GM12878 (cell line): ENCODE results near the gene POU5F1. TPM values are rescaled to one million over a fixed set of nuclear protein-coding genes. Genes with fewer than 3 reads are reported as not detected.
"Not testable (repeated sequence)": the region's sequence is repeated elsewhere in the genome, so short reads cannot be mapped to it uniquely, and the experiment has no call there.

ENCODE experiments used
- ATAC-seq: fragments of 200-7000 bp; cut with Tn5 transposase; 3 replicates; pipeline ENCODE4 v1.9.1; 2020; ENCODE audit warnings: mild to moderate bottlenecking, moderate library complexity
- BruUV-seq: library from RNA; stranded (reverse); fragments of 400-500 nt; replicated peaks from 2 replicates; lab custom pipeline; 2021; lab: Mats Ljungman, UMichigan
- CTCF ChIA-PET: fragments of 300-600 bp; sonication (Branson Sonifier 250); formaldehyde crosslinking; extraction: SDS; loops from one replicate; lab custom pipeline; 2021; ENCODE audit warnings: inconsistent platforms; lab: Yijun Ruan, JAX
- POLR2A ChIA-PET: fragments of 350-600 bp; formaldehyde crosslinking; extraction: SDS; loops from one replicate; lab custom pipeline; 2021; ENCODE audit warnings: inconsistent platforms; lab: Charles Lee
- RAD21 ChIA-PET: fragments of 300-600 bp; sonication (Branson Sonifier 250); formaldehyde crosslinking; loops from one replicate; lab custom pipeline; 2023; ENCODE audit warnings: antibody characterized with exemption; ENCODE audit not compliant: unreplicated experiment; lab: Charles Lee
- SMC1A ChIA-PET: fragments of 300-600 bp; sonication (Branson Sonifier 250); formaldehyde crosslinking; loops from one replicate; lab custom pipeline; 2023; ENCODE audit not compliant: unreplicated experiment, uncharacterized antibody; lab: Charles Lee
- DNase-seq: peaks from one replicate; pipeline ENCODE4 v3.0.0-alpha.2; 2011; ENCODE audit warnings: low read depth, low spot score
- FAIRE-seq: peaks from 3 replicates; lab custom pipeline; 2011; peaks lifted over from hg19 to GRCh38; lab: Jason Lieb, UNC
- H2AFZ ChIP-seq: 2 replicates; pipeline ENCODE4 v1.6.0; 2011; ENCODE audit warnings: low read depth, low read length, control low read depth; ENCODE audit not compliant: control insufficient read depth
- H3K27ac ChIP-seq: 2 replicates; pipeline ENCODE4 v1.5.1; 2011; ENCODE audit warnings: control low read depth; ENCODE audit not compliant: control insufficient read depth, insufficient read depth
- H3K27me3 ChIP-seq, 2 experiments: replicated peaks in 1 of 2; 2 replicates each; pipeline versions ENCODE4 v1.6.0 to v1.6.1; 2011; ENCODE audit warnings: low read length in 1 of 2; ENCODE audit not compliant: control insufficient read depth in 2 of 2, insufficient read depth in 2 of 2
- H3K36me3 ChIP-seq, 2 experiments: 2 replicates each; pipeline ENCODE4 v1.5.1; 2011; ENCODE audit warnings: low read length in 1 of 2; ENCODE audit not compliant: control insufficient read depth in 2 of 2, insufficient read depth in 2 of 2
- H3K4me1 ChIP-seq: 2 replicates; pipeline ENCODE4 v1.6.1; 2011; ENCODE audit warnings: mild to moderate bottlenecking, low read length, moderate library complexity, mixed read lengths; ENCODE audit not compliant: control insufficient read depth, insufficient read depth
- H3K4me2 ChIP-seq: 2 replicates; pipeline ENCODE4 v1.6.0; 2011; ENCODE audit warnings: control low read depth; ENCODE audit not compliant: control insufficient read depth, insufficient read depth
- H3K4me3 ChIP-seq: fragments of 200-600 bp; sonication (generic); 2 replicates; pipeline ENCODE4 v1.5.1; 2016
- H3K79me2 ChIP-seq: 2 replicates; pipeline ENCODE4 v1.6.0; 2011; ENCODE audit warnings: low read length; ENCODE audit not compliant: control insufficient read depth, insufficient read depth
- H3K9ac ChIP-seq: 2 replicates; pipeline ENCODE4 v1.8.0; 2011; ENCODE audit warnings: low read length, control low read depth, mixed read lengths; ENCODE audit not compliant: control insufficient read depth, insufficient read depth
- H3K9me3 ChIP-seq: replicated peaks from 3 replicates; pipeline ENCODE4 v1.5.1; 2011; ENCODE audit warnings: mild to moderate bottlenecking, low read length; ENCODE audit not compliant: control insufficient read depth, insufficient read depth
- H4K20me1 ChIP-seq: 2 replicates; pipeline ENCODE4 v1.6.0; 2011; ENCODE audit not compliant: control insufficient read depth, insufficient read depth
- CBX3 ChIP-seq: fragments of 200-600 bp; sonication (generic); IDR thresholded peaks from 2 replicates; pipeline ENCODE4 v1.6.1; 2016; ENCODE audit warnings: low read depth, borderline replicate concordance
- ESRRA ChIP-seq: IDR thresholded peaks from 2 replicates; pipeline ENCODE4 v1.6.1; 2012; ENCODE audit warnings: mild to moderate bottlenecking, low read length, improper control_type of control experiment
- ETV6 ChIP-seq, 2 experiments: fragments of 450-650 bp in 1 of 2; IDR thresholded peaks in 1 of 2; conservative IDR thresholded peaks in 1 of 2; 2 replicates each; pipeline ENCODE4 v1.6.1; 2014; ENCODE audit warnings: antibody characterized with exemption in 1 of 2, borderline replicate concordance in 1 of 2, low read depth in 1 of 2, mild to moderate bottlenecking in 1 of 2, moderate library complexity in 1 of 2
- EZH2 ChIP-seq: IDR thresholded peaks from 2 replicates; pipeline ENCODE4 v1.6.1; 2012; ENCODE audit warnings: low read depth, mild to moderate bottlenecking, control low read depth, inconsistent platforms, low read length, borderline replicate concordance; ENCODE audit not compliant: control insufficient read depth
- NR2F1 ChIP-seq: fragments of 450-650 bp; conservative IDR thresholded peaks from 2 replicates; pipeline ENCODE4 v1.6.1; 2017; ENCODE audit warnings: mild to moderate bottlenecking
- RAD21 ChIP-seq: IDR thresholded peaks from 2 replicates; pipeline ENCODE4 v1.6.1; 2011; ENCODE audit warnings: mild to moderate bottlenecking, low read depth, low read length, moderate library complexity; ENCODE audit not compliant: insufficient read depth
- YBX1 ChIP-seq: fragments of 450-650 bp; IDR thresholded peaks from 2 replicates; pipeline ENCODE4 v1.6.1; 2016; ENCODE audit warnings: antibody characterized with exemption
- ZNF384 ChIP-seq: IDR thresholded peaks from 2 replicates; pipeline ENCODE4 v1.6.1; 2012; ENCODE audit warnings: low read depth, mild to moderate bottlenecking, low read length, improper control_type of control experiment, borderline replicate concordance
- WGBS: methylation state at CpG from one replicate; pipeline ENCODE4 v1.1.6; 2016; ENCODE audit warnings: low lambda C conversion rate; ENCODE audit not compliant: insufficient replicate concordance, insufficient coverage; ENCODE audit errors: missing lambda C conversion rate; 5-methylcytosine and 5-hydroxymethylcytosine counted together
- in situ Hi-C: fragments of 300-500 bp; cut with MboI; formaldehyde crosslinking; loops from 9 replicates; pipeline ENCODE4 v1.14.3; 2018; ENCODE audit warnings: mixed read lengths
- intact Hi-C: fragments of 100-400 bp; cut with micrococcal nuclease; formaldehyde crosslinking; loops from one replicate; pipeline ENCODE4 v1.14.2; 2022; ENCODE audit not compliant: unreplicated experiment
- polyA plus RNA-seq, 11 experiments: library from polyadenylated mRNA; depleted of rRNA in 4 of 11; unstranded in 6 of 11; stranded (reverse) in 5 of 11; fragments of >200 nt; fragmentation: Nextera tagmentation in 4 of 11; fragmentation: Illumina TruSeq in 1 of 11; extraction: Ambion mirVana in 4 of 11; extraction: Trizol in 1 of 11; gene quantifications; 1 replicate in 1 of 11; 2 replicates in 10 of 11; pipeline versions ENCODE4 v1.2.1 to v1.2.3, GENCODE V29; 2011 to 2016; ENCODE audit warnings: inconsistent platforms in 2 of 11, missing spikeins in 2 of 11, low read depth in 1 of 11
- total RNA-seq, 4 experiments: library from RNA; depleted of rRNA in 3 of 4; stranded (reverse); fragments of >200 nt in 3 of 4; fragmentation: Illumina TruSeq in 1 of 4; extraction: Trizol in 1 of 4; gene quantifications; 2 replicates each; pipeline versions ENCODE4 v1.2.1 to v1.2.3, GENCODE V29; 2013 to 2021

The POU5F1 gene
- total and polyA plus RNA-seq, 10 of the 15 experiments (the other 5 are each of a cell fraction or from before 2014, with no cell fraction given) = 1.4 to 5.5 (median 3.2) TPM

GRCh38 chr6:31169858-31170599, 453 bp downstream of the POU5F1 start:
- H2AFZ ChIP-seq, H4K20me1 ChIP-seq, H3K4me2 ChIP-seq, SMC1A ChIA-PET, intact Hi-C loops, H3K4me3 ChIP-seq, ATAC-seq, H3K9me3 ChIP-seq, H3K79me2 ChIP-seq, H3K27ac ChIP-seq, BruUV-seq, RAD21 ChIA-PET, DNase-seq, H3K36me3 ChIP-seq, in situ Hi-C loops, H3K9ac ChIP-seq, H3K27me3 ChIP-seq, FAIRE-seq: not testable (repeated sequence)
- peaks cover 11% of the 10 kb centered on the region for H3K4me1 ChIP-seq
- ChIA-PET POLR2A (interaction anchor here (0.6 kb wide), 1 partner anchor 819 kb away, joined by 4 read pairs; no protein-coding TSS in a partner anchor), CTCF (interaction anchor here (1.7 kb wide), 1 partner anchor 11 kb away, joined by 3 read pairs; no protein-coding TSS in a partner anchor)
- 65% methylated on average over 20 of the region's 23 CpGs for WGBS

- POLR2A ChIA-PET = no interaction called here
- Histone ChIP-seq H3K79me2 (no peaks in the 10 kb centered on the region), H3K4me1 (peaks cover 14% of the 10 kb centered on the region), H2AFZ (no peak overlapping the region), H3K9ac (no peak overlapping the region), H3K9me3 (no peaks in the 10 kb centered on the region), H3K4me2 (no peak overlapping the region), H4K20me1 (no peaks in the 10 kb centered on the region), H3K27ac (no peak overlapping the region), H3K4me3 (no peak overlapping the region), H3K27me3 (no peaks in the 10 kb centered on the region), H3K36me3 (no peaks in the 10 kb centered on the region)
- WGBS = 86% methylated on average over 10 of the region's 10 CpGs
- FAIRE-seq = no peak
- RAD21 ChIA-PET = interaction anchor here (0.7 kb wide), 1 partner anchor 23 kb away, joined by 4 read pairs; no protein-coding TSS in a partner anchor
- intact Hi-C loops (no loop called here), in situ Hi-C loops (no loop called here)
- SMC1A ChIA-PET = no interaction called here
- CTCF ChIA-PET = interaction anchor here (1.7 kb wide), 1 partner anchor 10 kb away, joined by 3 read pairs; no protein-coding TSS in a partner anchor
- DNase-seq = no peak
- ATAC-seq = no peak
- BruUV-seq = no TSS peak
- TF ChIP-seq YBX1 = no peak
- TF ChIP-seq NR2F1 = no peak
- no peak for TF ChIP-seq ETV6 (conservative IDR thresholded peaks at IDR 0.05 in 1 of 2, IDR thresholded peaks at IDR 0.05 in 1 of 2; ENCODE audit: borderline replicate concordance in 1 of 2, low read depth in 1 of 2)
- no peak for TF ChIP-seq EZH2
- TF ChIP-seq ESRRA = no peak
- no peak for TF ChIP-seq RAD21
- TF ChIP-seq ZNF384 = no peak
- no peak for TF ChIP-seq CBX3
These were observed 1.2 kb downstream of the POU5F1 start for GRCh38 chr6:31169123-31169857.
